GM18508 (cell line): ENCODE results near the gene KRCC1.

Experiments
- ATAC-seq: cut with Tn5 transposase; IDR thresholded peaks from one replicate; pipeline ENCODE4 v1.9.1; 2021; ENCODE audit warnings: moderate number of reproducible peaks; ENCODE audit not compliant: insufficient read depth, unreplicated experiment

Gene KRCC1

DNA sequence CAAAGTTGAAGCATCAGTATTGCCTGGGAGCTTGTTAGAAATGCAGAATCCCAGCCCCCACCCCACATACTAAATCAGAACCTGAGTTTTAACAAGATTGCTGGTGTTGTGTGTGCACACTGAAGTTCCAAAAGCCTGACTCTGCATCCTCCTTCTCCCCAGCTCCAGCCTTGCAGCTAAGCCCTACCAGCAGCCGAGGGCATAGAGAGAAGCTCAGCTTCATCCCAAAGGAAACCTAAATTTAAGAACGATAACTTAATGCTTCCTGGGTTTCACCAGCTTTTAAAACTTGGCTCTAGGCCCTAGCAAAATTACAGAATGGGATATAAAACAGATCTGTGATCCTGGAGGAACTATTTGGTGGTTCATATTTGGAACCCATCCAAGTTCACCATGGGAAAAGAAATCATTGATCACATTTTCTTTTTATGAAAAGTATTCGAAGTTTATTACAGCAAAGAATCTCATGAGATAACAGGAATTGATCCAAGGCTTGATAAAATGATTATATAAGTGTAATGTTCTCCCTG is 23.1 kb upstream of the KRCC1 start:
- no peak for ATAC-seq

DNA sequence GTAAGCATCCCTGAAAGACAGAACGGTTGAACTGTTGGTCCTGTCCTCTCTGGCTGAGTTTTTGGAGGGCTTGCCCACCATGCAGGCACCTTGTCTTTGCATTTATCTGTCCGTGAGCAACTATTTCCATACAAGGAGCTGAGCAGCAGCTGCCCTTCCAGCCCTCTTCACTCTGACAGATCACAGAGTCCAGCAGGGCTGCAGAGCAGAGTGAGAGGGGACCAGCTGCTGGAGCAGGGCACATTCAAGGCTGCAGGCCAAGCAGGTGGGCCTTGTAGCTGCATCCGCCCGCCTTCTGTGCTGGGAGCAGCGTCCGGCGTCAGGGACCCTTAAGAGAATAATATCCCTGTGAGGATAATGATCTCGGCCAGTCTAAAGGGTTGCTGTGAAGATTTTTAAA is 21.5 kb upstream of the KRCC1 start:
- ATAC-seq = no peak

DNA sequence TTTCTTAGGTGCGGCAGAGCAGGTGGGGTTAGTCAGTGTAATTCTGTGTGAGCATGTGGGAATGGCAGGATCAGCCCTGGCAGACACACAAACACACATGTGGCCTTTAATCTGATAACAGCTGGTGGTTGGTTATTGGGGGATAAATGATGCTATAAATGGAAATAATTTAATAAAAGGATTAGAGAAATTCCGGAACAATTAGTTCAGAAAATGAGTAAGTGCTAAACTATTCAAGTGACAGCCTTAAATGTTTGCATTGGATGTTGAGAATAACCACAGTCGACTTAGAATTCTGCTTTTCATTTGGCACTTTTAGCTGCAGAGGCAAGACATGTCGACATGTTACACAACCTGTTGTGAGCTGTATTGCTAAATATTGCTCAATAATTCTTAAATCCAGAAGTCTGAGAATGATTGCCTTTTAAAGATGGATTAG is 19.3 kb upstream of the KRCC1 start:
- ATAC-seq = no peak

DNA sequence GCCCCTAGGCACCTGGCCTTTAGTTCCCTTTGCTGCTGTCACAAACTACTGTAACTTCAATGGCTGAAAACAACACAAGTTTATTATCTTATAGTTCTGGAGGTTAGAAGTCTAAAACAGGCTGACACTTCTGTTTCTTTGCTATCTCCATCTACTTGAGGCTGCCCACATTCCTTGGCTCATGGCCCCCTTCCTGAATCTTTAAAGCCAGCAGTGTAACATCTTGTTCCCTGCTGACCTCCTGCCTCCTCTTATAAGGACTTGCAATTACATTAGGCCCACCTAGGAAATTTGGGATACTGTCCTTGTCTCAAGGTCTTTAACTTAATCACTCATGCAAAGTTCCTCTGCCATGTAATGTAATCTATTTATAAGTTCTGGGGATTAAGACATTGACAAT is 18.6 kb upstream of the KRCC1 start:
- ATAC-seq = no peak

DNA sequence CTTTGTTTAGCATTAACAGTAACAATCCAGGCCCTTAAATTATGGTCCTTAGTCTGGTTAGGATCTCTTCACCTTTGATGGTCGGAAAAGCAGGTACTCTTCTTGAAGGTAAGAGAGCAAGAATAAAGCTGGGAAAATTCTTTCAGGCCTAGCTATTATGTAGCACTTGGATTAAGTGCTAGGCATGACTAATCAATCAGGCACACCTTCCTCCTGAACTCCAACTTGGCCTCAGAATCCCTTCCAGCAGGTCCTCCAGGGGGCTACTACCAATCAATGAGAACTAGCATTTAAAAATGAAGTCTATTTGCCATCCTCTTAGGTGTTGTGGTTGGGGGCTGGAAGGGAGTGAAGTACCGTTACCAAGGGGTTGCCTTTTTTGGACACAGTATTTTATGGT is 15.8 kb upstream of the KRCC1 start:
- ATAC-seq = no peak

DNA sequence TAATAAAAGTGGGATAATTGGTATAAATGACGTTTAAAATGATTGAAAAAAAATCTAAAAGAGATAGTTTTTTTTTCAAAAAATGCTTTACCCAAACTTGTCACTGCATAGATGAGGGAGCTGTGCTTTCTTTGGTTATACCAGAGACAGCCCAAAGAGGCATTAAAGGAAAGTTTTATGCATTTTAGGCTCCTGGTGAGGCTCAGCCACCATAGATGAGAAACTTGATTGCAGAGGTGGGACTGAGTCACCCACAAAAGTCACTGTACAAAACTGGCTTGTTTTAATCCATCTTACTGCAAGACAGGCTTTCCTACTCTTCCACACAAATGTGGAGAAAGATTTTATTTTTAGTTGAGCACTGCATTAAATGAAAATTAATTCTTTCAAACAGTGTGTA is 14.5 kb upstream of the KRCC1 start:
- no peak for ATAC-seq

DNA sequence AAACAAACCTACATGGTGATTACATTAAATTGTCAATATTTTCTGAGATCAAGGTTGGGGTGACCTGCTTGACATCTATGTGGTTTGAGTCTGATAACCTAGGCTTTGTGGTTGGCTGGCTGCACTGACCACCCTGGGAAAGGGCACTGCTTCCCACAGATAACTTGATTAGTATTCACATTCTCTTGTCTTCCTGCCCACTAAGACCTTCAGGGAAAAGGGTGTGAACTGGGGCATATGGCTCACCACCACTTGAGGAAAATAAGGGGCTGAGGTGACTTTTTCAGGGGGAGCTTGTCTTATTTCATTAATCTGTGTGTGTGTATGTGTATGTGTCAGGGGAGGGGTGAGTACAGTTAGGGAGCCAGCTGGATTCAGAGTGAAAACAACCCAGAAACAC is 13.5 kb upstream of the KRCC1 start:
- ATAC-seq = no peak

DNA sequence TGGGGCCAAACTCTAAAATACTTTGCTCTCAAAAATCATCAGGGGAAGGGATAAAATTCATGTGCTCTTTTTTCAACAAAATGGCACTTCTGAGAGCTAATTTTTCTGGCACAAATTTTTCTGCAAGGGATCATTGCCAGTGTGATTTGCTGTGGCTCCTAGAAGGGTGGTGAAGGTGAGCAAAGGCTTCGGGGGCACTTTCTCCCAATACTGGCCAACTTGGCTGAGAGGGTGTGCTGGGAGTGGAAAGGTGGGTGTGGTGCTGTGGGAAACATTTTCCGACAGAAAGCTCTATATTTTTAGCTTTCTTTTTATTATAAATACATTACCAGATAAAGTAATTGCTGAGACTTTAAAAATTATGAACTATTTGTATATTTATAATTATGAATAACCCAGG is 12.5 kb upstream of the KRCC1 start:
- ATAC-seq = no peak

DNA sequence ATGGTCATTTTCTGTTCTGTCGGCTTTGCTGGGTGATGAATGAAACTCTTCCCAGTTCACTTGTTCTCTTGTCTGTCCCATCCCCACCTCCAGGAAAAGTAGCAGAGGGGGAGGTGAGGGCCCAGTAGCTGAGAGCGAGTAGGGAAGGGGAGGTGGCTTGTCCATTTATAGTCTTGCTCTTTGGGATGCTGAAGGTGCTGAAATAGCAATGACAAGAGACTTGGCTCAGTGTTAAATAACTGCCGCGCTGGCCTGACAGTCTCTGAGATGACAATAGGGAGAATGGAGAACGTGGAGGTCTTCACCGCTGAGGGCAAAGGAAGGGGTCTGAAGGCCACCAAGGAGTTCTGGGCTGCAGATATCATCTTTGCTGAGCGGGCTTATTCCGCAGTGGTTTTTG is 12.0 kb upstream of the KRCC1 start, which contains the start of gene SMYD1:
SMYD1 (plus strand) TSS at position 228 of the 400 bp plus-strand sequence; CDS start at position 268, 40 bp downstream.
- ATAC-seq = no peak

DNA sequence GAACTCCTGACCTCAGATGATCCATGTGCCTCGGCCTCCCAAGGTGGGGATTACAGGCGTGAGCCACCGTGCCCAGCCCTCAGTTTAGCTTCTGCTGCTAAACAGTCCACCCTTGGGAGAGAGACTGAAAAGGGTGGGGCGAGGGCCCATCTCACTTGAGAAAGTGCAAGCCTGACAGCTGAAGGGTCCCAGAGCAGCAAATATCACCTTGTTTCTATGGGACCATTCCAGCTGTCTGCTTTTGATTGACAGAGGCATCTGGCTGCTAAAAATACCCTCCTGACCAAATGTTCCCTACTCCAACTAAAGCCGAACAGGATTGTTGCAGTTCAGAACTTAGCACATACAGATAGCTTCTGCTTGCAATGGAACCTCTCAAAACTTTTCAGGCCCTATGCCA is 11.6 kb upstream of the KRCC1 start:
- no peak for ATAC-seq

DNA sequence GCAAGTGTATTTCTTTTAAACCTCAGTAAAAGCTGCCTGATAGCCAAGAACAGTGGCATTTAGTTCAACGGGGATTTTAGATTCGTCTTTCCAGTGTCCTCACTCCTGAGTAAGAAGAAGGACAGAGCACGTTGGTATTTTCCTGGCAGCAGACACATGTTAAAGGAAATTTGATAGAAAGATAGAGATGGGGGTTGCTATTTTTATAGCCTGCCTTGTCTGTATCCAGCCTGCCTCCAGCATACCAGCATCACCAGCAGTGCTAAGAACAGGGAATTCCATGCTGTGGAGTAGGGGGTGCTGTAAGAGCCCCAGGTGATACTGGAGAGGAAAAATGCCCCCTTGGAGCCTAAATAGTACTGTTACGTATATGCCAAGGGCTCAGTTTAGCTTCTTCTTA is 11.0 kb upstream of the KRCC1 start:
- ATAC-seq = no peak

DNA sequence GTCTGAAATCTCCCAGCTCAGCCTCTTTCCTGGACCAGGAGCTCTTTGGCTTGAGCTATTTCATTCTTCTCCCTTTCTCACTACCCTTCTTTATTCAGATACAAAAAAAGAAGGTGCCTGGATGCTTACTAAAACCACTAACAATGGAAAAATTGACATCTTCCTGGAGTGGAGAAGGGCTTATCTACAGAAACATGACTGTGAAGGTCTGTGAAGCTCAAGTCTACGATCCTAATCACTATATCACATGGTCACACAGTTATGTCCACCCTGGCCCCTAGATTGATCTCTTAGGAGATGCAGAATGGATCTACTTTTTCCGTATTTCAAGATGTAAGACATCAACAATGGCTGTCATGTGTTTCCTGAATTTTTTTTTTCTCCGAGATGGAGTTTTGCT is 5.7 kb upstream of the KRCC1 start:
- ATAC-seq = no peak

DNA sequence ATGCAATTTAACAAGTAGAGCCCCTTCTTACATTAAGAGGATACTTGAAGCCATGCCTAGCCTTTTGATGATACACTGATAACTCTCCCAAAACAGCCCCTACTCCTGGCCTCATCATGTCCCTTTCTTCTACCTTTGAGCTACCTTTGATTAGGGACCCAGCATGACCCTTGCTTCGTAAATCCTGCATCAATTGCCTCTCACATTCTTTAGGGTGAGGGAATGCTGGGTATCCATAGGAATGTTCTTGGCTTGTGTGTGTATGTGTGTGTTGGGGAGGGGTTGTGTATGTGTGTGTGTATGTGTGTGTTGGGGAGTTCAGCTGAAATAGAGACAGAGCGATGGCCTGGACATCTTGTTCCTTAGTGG is 5.3 kb upstream of the KRCC1 start:
- ATAC-seq = no peak

DNA sequence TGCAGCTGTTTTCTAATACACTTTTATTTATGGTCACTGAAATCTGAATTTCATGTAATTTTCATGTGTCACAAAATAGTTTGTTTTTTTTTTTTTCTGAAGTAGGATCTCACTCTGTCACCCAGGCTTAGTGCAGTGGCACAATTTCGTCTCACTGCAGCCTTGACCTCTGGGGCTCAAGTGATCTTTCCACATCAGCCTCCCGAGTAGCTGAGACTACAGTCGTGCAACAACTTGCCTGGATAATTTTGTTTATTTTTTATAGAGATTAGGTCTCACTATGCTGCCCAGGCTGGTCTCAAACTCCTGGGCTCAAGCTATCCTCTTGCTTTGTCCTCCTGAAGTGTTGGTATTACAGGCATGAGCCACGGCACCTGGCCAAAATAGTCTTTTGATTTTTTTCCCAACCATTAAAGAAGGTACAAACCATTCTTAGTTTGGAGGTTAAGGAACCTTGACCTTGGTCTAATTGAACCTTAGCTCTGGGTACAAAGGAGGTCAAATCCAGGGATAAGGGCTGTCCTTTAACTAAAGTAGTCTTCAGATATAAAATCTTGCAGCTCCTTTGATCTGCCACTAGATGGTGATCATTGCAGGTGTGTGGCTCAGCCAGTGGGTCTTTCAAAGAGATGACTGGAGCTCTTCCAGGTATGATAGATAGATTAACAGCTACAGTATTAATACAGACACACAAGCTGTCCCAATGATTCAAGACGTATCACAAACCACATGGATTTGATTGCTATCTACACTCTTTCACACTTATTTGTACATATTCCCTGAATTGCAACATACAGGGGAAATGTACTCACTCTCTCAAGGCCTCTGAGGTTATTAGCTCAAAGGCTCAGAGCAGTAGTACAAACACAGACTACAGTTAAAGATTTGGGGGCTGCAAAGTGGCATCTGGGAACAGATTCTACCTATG is 4.7 kb upstream of the KRCC1 start:
- no peak for ATAC-seq

DNA sequence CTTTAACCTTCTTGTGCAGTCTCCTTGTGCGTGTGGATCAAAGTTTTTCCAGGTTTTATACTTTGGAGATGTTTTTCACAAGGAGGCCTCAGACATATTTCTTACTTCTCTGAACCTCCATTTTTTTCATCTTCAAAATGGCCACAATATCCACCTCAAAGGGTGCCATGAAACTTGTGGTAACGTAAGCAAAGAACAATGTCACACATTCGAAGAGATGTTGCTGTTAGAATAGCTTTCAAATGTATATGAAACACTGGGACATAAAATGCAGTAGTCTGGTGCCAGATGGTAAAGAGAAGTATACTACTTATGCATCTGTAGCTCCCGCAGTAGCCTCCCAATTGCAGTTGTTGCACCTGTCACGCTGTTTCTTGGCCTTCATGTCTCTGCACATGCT is 2.6 kb upstream of the KRCC1 start:
- ATAC-seq = no peak

DNA sequence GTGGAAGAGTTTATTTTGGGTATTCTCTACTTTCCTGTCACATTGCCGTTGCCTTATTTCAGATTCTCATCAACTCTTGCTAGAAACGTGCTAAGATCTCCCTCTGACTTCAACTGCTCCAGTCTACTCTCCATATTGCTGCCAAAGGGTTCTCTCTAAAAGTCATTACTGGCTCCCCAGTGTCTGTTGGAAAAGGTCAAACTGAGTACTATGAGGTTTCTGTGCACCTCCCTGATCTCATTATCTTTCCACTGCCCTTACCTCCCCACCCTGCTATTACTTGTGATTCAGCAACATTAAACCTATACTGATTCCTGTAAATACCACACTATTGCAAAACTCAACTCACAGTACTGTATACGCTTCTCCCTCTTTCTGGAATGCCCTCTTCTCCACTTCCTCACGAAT is 1.9 kb upstream of the KRCC1 start:
- no peak for ATAC-seq

DNA sequence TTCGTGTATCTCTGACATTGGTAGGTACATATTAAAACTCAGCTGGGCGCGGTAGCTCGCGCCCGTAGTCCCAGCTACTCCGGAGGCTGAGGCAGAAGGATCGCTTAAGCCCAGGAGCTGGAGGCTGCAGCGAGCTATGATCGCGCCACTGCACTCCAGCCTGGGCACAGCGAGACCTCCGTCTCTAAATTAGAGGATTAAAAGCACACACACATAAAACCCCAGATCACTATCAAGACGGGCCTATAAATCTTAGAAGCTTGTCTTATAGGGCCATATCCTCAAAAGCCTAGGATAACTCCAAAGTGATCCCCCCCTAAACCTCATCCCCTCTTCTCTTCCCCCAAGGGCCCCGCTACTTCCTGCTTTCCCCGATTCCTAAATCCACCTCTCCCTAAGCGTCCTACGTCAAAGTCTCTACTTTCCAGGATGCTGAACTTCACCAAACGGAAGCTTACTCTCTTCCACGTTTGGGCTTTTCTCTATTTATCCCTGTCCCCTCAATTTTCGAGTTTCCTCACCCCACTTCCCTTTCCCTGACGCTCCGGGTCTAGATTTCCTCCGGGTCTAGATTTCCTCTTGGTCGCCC is 707 bp downstream of the KRCC1 start:
- no peak for ATAC-seq

DNA sequence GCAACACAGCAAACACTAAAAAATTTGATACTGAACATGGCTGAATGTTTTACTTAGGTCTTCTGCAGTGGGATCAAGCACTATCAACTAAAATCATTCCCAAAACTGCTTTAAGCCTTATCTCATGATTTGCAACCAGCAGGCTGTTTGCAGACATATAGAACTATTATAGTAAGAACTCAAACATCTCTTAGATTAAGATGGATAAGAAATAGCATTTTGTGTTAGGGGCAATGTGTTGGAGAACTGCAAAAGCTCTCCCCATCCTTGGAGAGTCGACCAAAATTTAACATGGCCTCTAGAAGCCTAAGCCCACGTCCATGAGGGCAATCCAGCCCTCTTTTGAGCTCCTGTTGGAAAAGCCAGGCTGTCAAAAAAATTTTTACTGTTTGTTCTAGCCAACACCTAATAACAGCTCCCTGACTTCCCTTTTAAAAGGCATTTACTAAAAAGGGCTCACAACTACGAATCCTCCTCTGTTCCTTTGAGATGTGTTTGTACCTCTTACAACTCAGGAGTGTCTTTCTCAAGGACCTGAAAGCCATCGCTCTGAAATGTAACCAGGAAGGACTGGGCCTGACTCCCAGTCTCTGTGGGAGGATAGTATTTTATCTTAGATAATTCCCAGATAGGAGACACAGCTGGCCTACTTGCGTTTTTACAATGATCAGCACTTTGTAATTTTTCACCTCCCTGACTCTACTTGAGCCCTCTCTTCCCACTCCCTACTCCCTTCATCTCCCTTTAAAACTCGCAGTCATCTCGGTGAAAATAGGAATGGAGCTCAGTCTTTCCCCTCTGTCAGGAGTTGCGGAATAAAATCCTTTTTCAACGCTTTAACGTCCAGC is 1.4 kb downstream of the KRCC1 start:
- ATAC-seq = no peak

DNA sequence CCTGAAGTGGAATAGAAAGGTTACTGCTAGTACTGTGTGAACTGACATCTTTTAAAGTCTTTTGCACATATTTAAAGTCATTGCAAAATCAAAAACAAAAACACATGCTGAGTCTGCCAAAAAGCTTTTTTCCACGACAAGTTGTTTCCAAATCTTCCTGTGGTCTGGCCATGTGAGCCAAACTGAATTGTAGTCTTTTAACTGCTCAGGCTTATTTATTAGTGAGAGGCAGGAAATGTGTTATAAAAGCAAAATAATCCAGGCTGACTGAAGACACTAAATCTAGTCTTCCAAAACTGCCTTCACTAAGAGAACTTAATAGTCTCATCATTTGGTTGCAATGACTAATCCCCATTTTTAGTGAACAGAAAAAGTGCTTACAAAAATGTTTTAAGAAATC is 2.3 kb downstream of the KRCC1 start:
- no peak for ATAC-seq

DNA sequence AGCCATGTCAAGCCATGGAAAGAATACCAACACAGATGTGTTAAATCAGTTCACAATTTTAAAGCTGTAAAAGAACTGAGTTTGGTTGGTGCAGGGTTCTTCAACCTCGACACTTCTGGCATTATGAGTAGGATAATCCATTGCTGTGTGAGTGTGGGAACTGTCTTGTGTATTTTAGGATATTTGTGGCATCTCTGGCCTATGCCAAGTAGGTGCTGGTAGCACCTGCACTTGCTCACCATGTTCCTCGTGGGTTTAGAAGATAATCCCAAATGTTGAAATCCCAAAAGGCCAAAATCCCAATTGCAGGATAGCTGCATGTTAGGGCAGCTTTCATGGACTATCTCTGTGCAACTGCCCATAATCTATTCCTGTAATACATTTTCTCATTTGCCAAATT is 3.8 kb downstream of the KRCC1 start:
- no peak for ATAC-seq

DNA sequence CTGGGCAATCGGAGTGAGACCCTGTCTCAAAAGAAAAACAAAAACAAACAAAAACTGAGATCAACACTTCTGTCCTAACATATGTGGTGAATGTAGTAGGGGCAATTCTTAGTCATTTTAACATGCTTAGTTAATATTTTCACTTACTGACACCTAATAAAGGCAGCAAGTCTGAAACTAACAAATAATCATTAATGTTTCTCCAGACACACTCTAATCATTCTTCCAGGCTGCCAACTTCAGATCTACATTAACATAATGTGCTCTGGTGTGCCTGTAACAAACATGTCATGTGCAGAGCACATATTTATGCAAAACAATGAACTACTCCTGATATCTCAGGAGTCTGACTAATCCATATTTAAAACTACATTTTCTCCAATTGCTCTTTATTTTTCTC is 6.0 kb downstream of the KRCC1 start:
- no peak for ATAC-seq
